Caco-2 (cell line): ENCODE measurements around the gene ANO1. TPM values are rescaled to one million over a fixed set of nuclear protein-coding genes. Genes with fewer than 3 reads are reported as not detected.

Experiments
- BruUV-seq: library from RNA; stranded (reverse); fragments of 400-500 nt; replicated peaks from 2 replicates; lab custom pipeline; 2021; lab: Mats Ljungman, UMichigan
- CTCF ChIA-PET: fragments of 300-600 bp; sonication (Branson Sonifier 250); formaldehyde crosslinking; loops from one replicate; lab custom pipeline; 2022; ENCODE audit warnings: antibody characterized with exemption; lab: Charles Lee
- POLR2A ChIA-PET: fragments of 300-600 bp; sonication (Branson Sonifier 250); formaldehyde crosslinking; loops from one replicate; lab custom pipeline; 2022; ENCODE audit warnings: antibody characterized with exemption; lab: Charles Lee
- DNase-seq, 2 experiments: peaks; one replicate each; pipeline versions ENCODE4 v3.0.0 to v3.0.0-alpha.2; 2020 to 2022
- H3K27me3 ChIP-seq: replicated peaks from 2 replicates; pipeline ENCODE4 v1.6.0; 2011; ENCODE audit warnings: low read length; ENCODE audit not compliant: control insufficient read depth, insufficient read depth
- H3K36me3 ChIP-seq: 2 replicates; pipeline ENCODE4 v1.5.1; 2011; ENCODE audit warnings: low read length; ENCODE audit not compliant: control insufficient read depth, insufficient read depth
- H3K4me1 ChIP-seq: fragments of 250-450 bp; sonication (Bioruptor Pico); 2 replicates; pipeline ENCODE4 v1.5.1; 2020; ENCODE audit warnings: mild to moderate bottlenecking
- H3K4me3 ChIP-seq: 2 replicates; pipeline ENCODE4 v1.5.1; 2011; ENCODE audit warnings: low read depth, mild to moderate bottlenecking, control low read depth, low read length
- H3K9me3 ChIP-seq: fragments of 250-450 bp; sonication (Bioruptor Pico); 2 replicates; pipeline ENCODE4 v1.5.1; 2020; ENCODE audit warnings: mild to moderate bottlenecking, moderate library complexity
- H3K27ac Mint-ChIP-seq: one replicate; pipeline ENCODE4 v1.8.0; 2022; ENCODE audit warnings: mixed read lengths; ENCODE audit not compliant: unreplicated experiment
- H3K27me3 Mint-ChIP-seq: one replicate; pipeline ENCODE4 v1.8.0; 2022; ENCODE audit warnings: mixed read lengths; ENCODE audit not compliant: insufficient read depth, unreplicated experiment
- H3K36me3 Mint-ChIP-seq: one replicate; pipeline ENCODE4 v1.8.0; 2022; ENCODE audit warnings: mild to moderate bottlenecking, mixed read lengths; ENCODE audit not compliant: insufficient read depth, unreplicated experiment
- H3K4me1 Mint-ChIP-seq: one replicate; pipeline ENCODE4 v1.8.0; 2022; ENCODE audit warnings: low read depth, mixed read lengths; ENCODE audit not compliant: unreplicated experiment
- H3K4me3 Mint-ChIP-seq: one replicate; pipeline ENCODE4 v1.8.0; 2022; ENCODE audit warnings: mild to moderate bottlenecking, moderate library complexity, mixed read lengths; ENCODE audit not compliant: unreplicated experiment
- H3K9me3 Mint-ChIP-seq: one replicate; pipeline ENCODE4 v1.8.0; 2022; ENCODE audit warnings: mixed read lengths; ENCODE audit not compliant: unreplicated experiment
- CTCF ChIP-seq, 2 experiments: fragments of 200-600 bp in 1 of 2; IDR thresholded peaks; 1 replicate in 1 of 2; 2 replicates in 1 of 2; pipeline versions ENCODE4 v1.5.1 to v1.8.0; 2011 to 2022; ENCODE audit warnings: antibody characterized with exemption in 1 of 2, control low read depth in 1 of 2, inconsistent platforms in 1 of 2, low read depth in 1 of 2, low read length in 1 of 2, mild to moderate bottlenecking in 1 of 2, moderate library complexity in 1 of 2; ENCODE audit not compliant: insufficient read depth in 1 of 2, severe bottlenecking in 1 of 2, unreplicated experiment in 1 of 2
- intact Hi-C: fragments of 100-400 bp; cut with micrococcal nuclease; formaldehyde crosslinking; loops from one replicate; pipeline ENCODE4 v1.10.0; 2022; ENCODE audit not compliant: unreplicated experiment
- total RNA-seq: library from RNA; stranded (reverse); gene quantifications from 2 replicates; pipeline ENCODE4 v1.2.3, GENCODE V29; 2022

ANO1 gene
- total RNA-seq, 1 experiment from 2014 or later: 8.4 TPM

GRCh38 chr11:70111269-70112016 lies 33.3 kb downstream of the ANO1 start:
- H3K27me3 ChIP-seq: no peaks in the 10 kb centered on the region
- no peak overlapping the region for H3K27ac Mint-ChIP-seq
- peaks cover 5% of the 10 kb centered on the region for H3K4me1 Mint-ChIP-seq
- H3K4me3 Mint-ChIP-seq: no peak overlapping the region
- no peaks in the 10 kb centered on the region for H3K9me3 ChIP-seq
- no peaks in the 10 kb centered on the region for H3K9me3 Mint-ChIP-seq
- BruUV-seq: no TSS peak
- no peak for TF ChIP-seq CTCF (IDR thresholded peaks at IDR 0.05; ENCODE audit: insufficient read depth in 1 of 2, low read depth in 1 of 2, low read length in 1 of 2, severe bottlenecking in 1 of 2, unreplicated experiment in 1 of 2)
- ChIA-PET CTCF (interaction anchor here (1.0 to 1.1 kb wide), 2 partner anchors 24 to 44 kb away, joined by 3 read pairs; no protein-coding TSS in a partner anchor), POLR2A (no interaction called here)
- H3K4me1 ChIP-seq: peaks cover 7% of the 10 kb centered on the region; the same call in 1 of the 2 replicates
- no peak overlapping the region for H3K4me3 ChIP-seq
- intact Hi-C loops: no loop called here
- H3K27me3 Mint-ChIP-seq: no peaks in the 10 kb centered on the region
- H3K36me3 ChIP-seq: no peaks in the 10 kb centered on the region
- no peak for DNase-seq
- H3K36me3 Mint-ChIP-seq: no peaks in the 10 kb centered on the region

DNA sequence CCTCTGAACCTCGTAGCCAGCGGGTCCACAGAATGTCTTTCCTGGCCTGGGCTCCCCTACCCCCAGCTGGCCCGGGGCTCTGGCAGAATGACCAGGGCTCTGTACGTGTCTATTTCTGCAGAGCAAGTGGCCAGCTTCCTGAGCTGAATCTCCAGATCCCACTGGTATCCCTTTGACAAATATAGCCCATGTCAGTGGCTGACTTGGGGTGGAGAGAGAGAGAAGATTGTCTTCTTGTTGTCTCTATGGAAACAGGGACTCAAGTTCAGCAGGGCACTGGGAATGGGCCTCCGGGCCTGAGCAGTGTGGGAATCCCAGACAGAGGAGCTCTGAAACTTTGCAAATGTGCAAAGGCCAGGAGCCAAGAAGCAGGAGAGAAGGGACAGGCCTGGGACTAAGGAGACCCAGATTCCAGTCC lies 33.9 kb downstream of the ANO1 start:
- Histone ChIP-seq H3K9me3 (no peaks in the 10 kb centered on the region), H3K27me3 (no peaks in the 10 kb centered on the region), H3K36me3 (no peaks in the 10 kb centered on the region), H3K4me3 (no peak overlapping the region), H3K4me1 (peaks cover 7% of the 10 kb centered on the region; the same call in 1 of the 2 replicates)
- Mint-ChIP-seq H3K4me1 (peaks cover 5% of the 10 kb centered on the region), H3K27ac (no peak overlapping the region), H3K4me3 (no peak overlapping the region), H3K36me3 (no peaks in the 10 kb centered on the region), H3K9me3 (no peaks in the 10 kb centered on the region), H3K27me3 (no peaks in the 10 kb centered on the region)
- no peak for DNase-seq
- intact Hi-C loops: no loop called here
- ChIA-PET POLR2A (no interaction called here), CTCF (interaction anchor here (1.0 to 1.1 kb wide), 2 partner anchors 25 to 44 kb away, joined by 3 read pairs; no protein-coding TSS in a partner anchor)
- no peak for TF ChIP-seq CTCF (IDR thresholded peaks at IDR 0.05; ENCODE audit: insufficient read depth in 1 of 2, low read depth in 1 of 2, low read length in 1 of 2, severe bottlenecking in 1 of 2, unreplicated experiment in 1 of 2)
- BruUV-seq: no TSS peak

DNA sequence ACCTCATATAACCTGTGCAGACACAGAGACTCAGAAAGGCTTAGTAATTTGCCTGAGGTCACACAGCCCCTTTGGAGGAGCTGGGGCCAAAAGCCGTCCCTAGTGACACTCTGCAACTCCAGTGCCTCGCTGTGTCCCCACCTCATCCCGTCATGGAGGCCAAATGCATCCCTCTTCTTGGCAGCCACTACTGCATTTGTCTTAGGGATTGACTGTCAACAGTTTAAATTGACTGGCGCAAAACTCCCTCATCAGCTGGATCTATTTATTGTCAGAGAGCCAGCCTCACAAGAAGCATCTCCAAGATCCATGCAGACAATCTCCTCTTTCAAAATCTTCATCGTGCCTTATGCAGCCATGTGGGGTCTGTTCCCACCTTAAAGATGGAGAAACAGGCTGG lies 35.7 kb downstream of the ANO1 start:
- no peaks in the 10 kb centered on the region for H3K36me3 Mint-ChIP-seq
- CTCF ChIA-PET: no interaction called here
- BruUV-seq: no TSS peak
- Histone ChIP-seq H3K36me3 (no peaks in the 10 kb centered on the region), H3K4me1 (peaks cover 7% of the 10 kb centered on the region; the same call in 1 of the 2 replicates), H3K27me3 (no peaks in the 10 kb centered on the region), H3K9me3 (no peaks in the 10 kb centered on the region), H3K4me3 (no peak overlapping the region)
- no peak overlapping the region for H3K4me3 Mint-ChIP-seq
- no peak overlapping the region for H3K27ac Mint-ChIP-seq
- intact Hi-C loops: no loop called here
- H3K4me1 Mint-ChIP-seq: peaks cover 5% of the 10 kb centered on the region
- H3K9me3 Mint-ChIP-seq: peaks cover 10% of the 10 kb centered on the region
- H3K27me3 Mint-ChIP-seq: peaks cover 5% of the 10 kb centered on the region
- POLR2A ChIA-PET: no interaction called here
- DNase-seq: no peak
- no peak for TF ChIP-seq CTCF (IDR thresholded peaks at IDR 0.05; ENCODE audit: insufficient read depth in 1 of 2, low read depth in 1 of 2, low read length in 1 of 2, severe bottlenecking in 1 of 2, unreplicated experiment in 1 of 2)
